Measurements from ENCODE around the gene RNF169.

GRCh38 chr11:74840486-74840885 lies 91.8 kb downstream of the RNF169 start:
- TF ChIP-seq CTCF (IDR thresholded peaks at IDR 0.05) (no peak), ZFX (IDR thresholded peaks at IDR 0.05; ENCODE audit: borderline replicate concordance) (no peak)
